Pulmonary artery endothelial cell (primary cell): Measurements from ENCODE around the gene APCS. TPM values are rescaled to one million over a fixed set of nuclear protein-coding genes. Genes with fewer than 3 reads are reported as not detected.

ENCODE experiments used
- total RNA-seq: library from RNA; depleted of rRNA; stranded (reverse); fragments of >200 nt; gene quantifications from 2 replicates; pipeline ENCODE4 v1.2.3, GENCODE V29; 2014

APCS gene
- total RNA-seq, 1 donor from 2014 or later = not detected

Other genes with a start within 250 kb of the APCS start
- gene OR10J4, start 155.6 kb upstream of the APCS start, total RNA-seq = not detected in 2 replicates
- not detected in 2 replicates for gene OR10J1, start 148.1 kb upstream of the APCS start, total RNA-seq
- gene OR10J5, start 51.8 kb upstream of the APCS start, total RNA-seq = not detected in 2 replicates
- gene CRP, start 126.8 kb downstream of the APCS start, total RNA-seq = 0.07 TPM in 1 of 2 replicates, not detected in the other
- gene DUSP23, start 193.1 kb downstream of the APCS start, total RNA-seq = 59.7 and 181 TPM in 2 replicates
- 0.07 TPM in 1 of 2 replicates, not detected in the other for gene FCRL6, start 214.5 kb downstream of the APCS start, total RNA-seq
- not detected in 2 replicates for gene SLAMF8, start 239.0 kb downstream of the APCS start, total RNA-seq